Keratinocyte (primary cell): ENCODE measurements around the gene IGF1R. TPM values are rescaled to one million over a fixed set of nuclear protein-coding genes. Genes with fewer than 3 reads are reported as not detected.

ENCODE experiments used
- DNase-seq: peaks from one replicate; pipeline ENCODE4 v3.0.0-alpha.2; 2011; ENCODE audit warnings: low read depth, missing footprints, low spot score
- FAIRE-seq: peaks from 2 replicates; lab custom pipeline; 2011; peaks lifted over from hg19 to GRCh38; lab: Jason Lieb, UNC
- H2AFZ ChIP-seq: 2 replicates; pipeline ENCODE4 v1.6.0; 2012; ENCODE audit warnings: low read length, control low read depth, inconsistent platforms; ENCODE audit not compliant: control insufficient read depth
- H3K27ac ChIP-seq: 2 replicates; pipeline ENCODE4 v1.5.1; 2011; ENCODE audit warnings: low read length; ENCODE audit not compliant: control insufficient read depth, insufficient read depth
- H3K27me3 ChIP-seq: 3 replicates; pipeline ENCODE4 v1.6.0; 2011; ENCODE audit warnings: low read length; ENCODE audit not compliant: control insufficient read depth, insufficient read depth; ENCODE audit errors: extremely low read depth
- H3K36me3 ChIP-seq, 2 experiments: 2 replicates in 1 of 2; 3 replicates in 1 of 2; pipeline ENCODE4 v1.5.1; 2011; ENCODE audit warnings: low read length in 2 of 2, mild to moderate bottlenecking in 1 of 2; ENCODE audit not compliant: control insufficient read depth in 2 of 2, insufficient read depth in 2 of 2; ENCODE audit errors: extremely low read depth in 1 of 2
- H3K4me1 ChIP-seq: 3 replicates; pipeline ENCODE4 v1.5.1; 2011; ENCODE audit warnings: low read length; ENCODE audit not compliant: control insufficient read depth, insufficient read depth; ENCODE audit errors: extremely low read depth
- H3K4me2 ChIP-seq: 3 replicates; pipeline ENCODE4 v1.6.0; 2011; ENCODE audit warnings: low read depth, low read length; ENCODE audit not compliant: control insufficient read depth, insufficient read depth; ENCODE audit errors: extremely low read depth
- H3K4me3 ChIP-seq, 3 experiments: fragments of 200-600 bp in 1 of 3; sonication (generic) in 1 of 3; 2 replicates in 2 of 3; 3 replicates in 1 of 3; pipeline ENCODE4 v1.5.1; 2011 to 2016; ENCODE audit warnings: low read length in 3 of 3, mild to moderate bottlenecking in 3 of 3, control low read depth in 2 of 3, inconsistent platforms in 1 of 3, low read depth in 1 of 3, mixed read lengths in 1 of 3, mixed run types in 1 of 3, moderate library complexity in 1 of 3; ENCODE audit not compliant: control insufficient read depth in 2 of 3, insufficient read depth in 2 of 3; ENCODE audit errors: extremely low read depth in 1 of 3
- H3K79me2 ChIP-seq: 2 replicates; pipeline ENCODE4 v1.6.0; 2012; ENCODE audit warnings: low read length; ENCODE audit not compliant: control insufficient read depth, insufficient read depth
- H3K9ac ChIP-seq: 3 replicates; pipeline ENCODE4 v1.6.0; 2011; ENCODE audit warnings: low read length; ENCODE audit not compliant: control insufficient read depth, insufficient read depth; ENCODE audit errors: extremely low read depth
- H3K9me1 ChIP-seq: 3 replicates; pipeline ENCODE4 v1.6.0; 2011; ENCODE audit warnings: low read length; ENCODE audit not compliant: control insufficient read depth, insufficient read depth; ENCODE audit errors: extremely low read depth
- H3K9me3 ChIP-seq: 2 replicates; pipeline ENCODE4 v1.5.1; 2012; ENCODE audit warnings: low read depth, low read length; ENCODE audit not compliant: control insufficient read depth
- H4K20me1 ChIP-seq: 3 replicates; pipeline ENCODE4 v1.6.0; 2011; ENCODE audit warnings: low read length; ENCODE audit not compliant: control insufficient read depth, insufficient read depth; ENCODE audit errors: extremely low read depth
- EZH2 ChIP-seq: IDR thresholded peaks from one replicate; pipeline ENCODE4 v1.6.1; 2012; ENCODE audit warnings: inconsistent platforms, mild to moderate bottlenecking, low read length, moderate library complexity
- dilution Hi-C: fragments of 300-500 bp; cut with MboI; formaldehyde crosslinking; loops from one replicate; pipeline ENCODE4 v1.7.0; 2020; ENCODE audit warnings: low sequenced_read_pairs; ENCODE audit not compliant: extremely low pct_ligation_motif_present
- polyA plus RNA-seq, 5 experiments: library from polyadenylated mRNA; depleted of rRNA in 3 of 5; stranded (reverse) in 3 of 5; stranded (forward) in 1 of 5; unstranded in 1 of 5; fragments of >200 nt; gene quantifications; 1 replicate in 1 of 5; 2 replicates in 3 of 5; 3 replicates in 1 of 5; pipeline versions ENCODE4 v1.2.1 to v1.2.3, GENCODE V29; 2011 to 2012; ENCODE audit warnings: missing spikeins in 2 of 5, low read depth in 1 of 5, low replicate concordance in 1 of 5
- TF ChIP-seq, protein P1 (sequence below), 3 experiments: IDR thresholded peaks in 1 of 3; conservative IDR thresholded peaks in 1 of 3; optimal IDR thresholded peaks in 1 of 3; 2 replicates in 2 of 3; 3 replicates in 1 of 3; pipeline versions ENCODE3 to v1.5.1; 2011; ENCODE audit warnings: low read length in 3 of 3, mild to moderate bottlenecking in 3 of 3, moderate library complexity in 2 of 3, control low read depth in 1 of 3, inconsistent platforms in 1 of 3; ENCODE audit not compliant: insufficient read depth in 2 of 3; ENCODE audit errors: extremely low read depth in 1 of 3

IGF1R gene
- polyA plus RNA-seq, 1 donor (not counting 4 experiments of a cell fraction or from before 2014, with no cell fraction given): 14.5 TPM

DNA sequence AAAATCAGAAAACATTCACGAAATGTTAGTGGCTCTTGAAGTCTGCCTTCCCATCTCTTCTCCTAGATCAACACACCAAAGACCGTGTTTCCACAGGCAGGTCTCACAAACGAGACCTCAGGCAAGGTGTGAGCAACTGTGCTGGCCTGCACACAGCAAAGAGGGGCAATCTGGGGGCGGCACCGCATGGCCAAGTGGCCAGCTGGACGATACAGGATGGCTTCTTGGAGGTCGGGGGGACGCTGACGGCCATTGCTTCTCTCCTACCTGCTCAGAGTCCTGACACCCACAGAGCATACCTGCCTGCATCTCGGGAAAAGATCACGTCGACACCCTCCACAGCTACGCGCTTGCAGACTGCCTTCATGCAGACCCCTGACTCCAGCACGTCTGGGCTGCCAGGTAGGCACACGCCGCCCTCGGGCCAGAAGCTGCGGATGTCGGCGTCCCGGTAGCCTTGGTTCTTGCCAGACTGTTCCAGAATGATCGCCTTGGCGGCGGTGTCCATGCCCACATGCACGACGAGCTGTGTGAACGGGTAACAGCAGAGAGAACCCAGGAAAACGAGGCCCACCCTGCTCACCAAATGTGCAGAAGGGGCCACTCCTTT lies 320.9 kb downstream of the IGF1R start:
- TF ChIP-seq, protein P1, sequence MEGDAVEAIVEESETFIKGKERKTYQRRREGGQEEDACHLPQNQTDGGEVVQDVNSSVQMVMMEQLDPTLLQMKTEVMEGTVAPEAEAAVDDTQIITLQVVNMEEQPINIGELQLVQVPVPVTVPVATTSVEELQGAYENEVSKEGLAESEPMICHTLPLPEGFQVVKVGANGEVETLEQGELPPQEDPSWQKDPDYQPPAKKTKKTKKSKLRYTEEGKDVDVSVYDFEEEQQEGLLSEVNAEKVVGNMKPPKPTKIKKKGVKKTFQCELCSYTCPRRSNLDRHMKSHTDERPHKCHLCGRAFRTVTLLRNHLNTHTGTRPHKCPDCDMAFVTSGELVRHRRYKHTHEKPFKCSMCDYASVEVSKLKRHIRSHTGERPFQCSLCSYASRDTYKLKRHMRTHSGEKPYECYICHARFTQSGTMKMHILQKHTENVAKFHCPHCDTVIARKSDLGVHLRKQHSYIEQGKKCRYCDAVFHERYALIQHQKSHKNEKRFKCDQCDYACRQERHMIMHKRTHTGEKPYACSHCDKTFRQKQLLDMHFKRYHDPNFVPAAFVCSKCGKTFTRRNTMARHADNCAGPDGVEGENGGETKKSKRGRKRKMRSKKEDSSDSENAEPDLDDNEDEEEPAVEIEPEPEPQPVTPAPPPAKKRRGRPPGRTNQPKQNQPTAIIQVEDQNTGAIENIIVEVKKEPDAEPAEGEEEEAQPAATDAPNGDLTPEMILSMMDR (optimal IDR thresholded peaks at IDR 0.05 in 1 of 3, IDR thresholded peaks at IDR 0.05 in 1 of 3, conservative IDR thresholded peaks at IDR 0.05 in 1 of 3; ENCODE audit: extremely low read depth in 1 of 3, insufficient read depth in 2 of 3, low read length in 3 of 3): no peak
- no peak for TF ChIP-seq EZH2
- dilution Hi-C loops: no loop called here
- no peaks in the 10 kb centered on the region for H3K9me1 ChIP-seq
- H3K4me2 ChIP-seq: no peak overlapping the region
- no peaks in the 10 kb centered on the region for H3K36me3 ChIP-seq
- no peak overlapping the region for H3K4me3 ChIP-seq
- H3K9me3 ChIP-seq: no peaks in the 10 kb centered on the region
- H2AFZ ChIP-seq: no peak overlapping the region
- H3K79me2 ChIP-seq: no peaks in the 10 kb centered on the region
- DNase-seq (no peak), FAIRE-seq (no peak)
- no peak overlapping the region for H3K9ac ChIP-seq
- H3K27ac ChIP-seq: no peak overlapping the region
- no peaks in the 10 kb centered on the region for H3K4me1 ChIP-seq
- no peaks in the 10 kb centered on the region for H3K27me3 ChIP-seq
- no peaks in the 10 kb centered on the region for H4K20me1 ChIP-seq

DNA sequence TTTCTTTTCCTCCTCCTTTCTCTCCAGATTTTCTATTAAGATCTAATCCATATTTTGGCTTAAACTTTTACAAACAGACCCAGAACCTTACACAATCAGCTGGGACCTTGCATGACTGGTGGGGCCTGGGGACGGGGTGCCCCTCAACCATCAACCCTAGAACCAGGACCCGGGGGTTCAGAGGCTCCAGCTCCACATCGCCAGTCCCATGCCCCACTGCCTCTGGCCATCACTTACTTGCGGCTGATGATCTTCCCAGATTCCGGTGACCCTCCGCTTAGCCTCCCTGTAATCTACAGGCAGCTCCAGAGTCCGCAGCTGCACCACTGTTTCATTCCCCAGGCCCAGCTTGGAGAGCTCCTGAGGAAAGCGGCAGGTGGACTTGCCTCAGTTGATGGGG lies 322.5 kb downstream of the IGF1R start:
- Histone ChIP-seq H3K36me3 (no peaks in the 10 kb centered on the region), H3K79me2 (no peaks in the 10 kb centered on the region), H3K9me3 (no peaks in the 10 kb centered on the region), H3K27ac (no peak overlapping the region), H3K27me3 (no peaks in the 10 kb centered on the region), H3K4me1 (no peaks in the 10 kb centered on the region), H3K4me3 (no peak overlapping the region), H3K9ac (no peak overlapping the region), H3K9me1 (no peaks in the 10 kb centered on the region), H4K20me1 (no peaks in the 10 kb centered on the region), H2AFZ (no peak overlapping the region), H3K4me2 (no peak overlapping the region)
- dilution Hi-C loops: no loop called here
- DNase-seq (no peak), FAIRE-seq (no peak)
- TF ChIP-seq, protein P1 (optimal IDR thresholded peaks at IDR 0.05 in 1 of 3, IDR thresholded peaks at IDR 0.05 in 1 of 3, conservative IDR thresholded peaks at IDR 0.05 in 1 of 3; ENCODE audit: extremely low read depth in 1 of 3, insufficient read depth in 2 of 3, low read length in 3 of 3): no peak
- TF ChIP-seq EZH2: no peak
